ENCODE data around the gene ANO4.

ANO4 gene

DNA sequence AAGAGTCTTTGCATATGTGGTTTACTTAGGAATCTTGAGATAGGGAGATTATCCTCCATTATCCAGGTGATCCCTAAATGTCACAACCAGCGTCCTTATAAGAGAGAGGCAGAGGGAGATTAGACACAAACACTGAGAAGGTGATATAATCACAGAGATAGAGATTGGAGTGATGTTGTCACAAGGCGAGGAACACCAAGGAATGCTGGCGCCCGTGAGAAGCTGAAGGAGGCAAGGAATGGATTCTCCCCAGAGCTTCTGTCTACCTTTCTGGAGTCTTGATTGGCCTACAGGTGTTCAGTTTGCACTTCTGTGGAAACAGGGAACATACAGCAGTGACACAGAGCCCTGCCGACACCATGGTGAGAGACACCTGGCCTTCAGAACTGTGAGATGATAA lies 101.6 kb downstream of the ANO4 start:
- TF ChIP-seq, protein P1, sequence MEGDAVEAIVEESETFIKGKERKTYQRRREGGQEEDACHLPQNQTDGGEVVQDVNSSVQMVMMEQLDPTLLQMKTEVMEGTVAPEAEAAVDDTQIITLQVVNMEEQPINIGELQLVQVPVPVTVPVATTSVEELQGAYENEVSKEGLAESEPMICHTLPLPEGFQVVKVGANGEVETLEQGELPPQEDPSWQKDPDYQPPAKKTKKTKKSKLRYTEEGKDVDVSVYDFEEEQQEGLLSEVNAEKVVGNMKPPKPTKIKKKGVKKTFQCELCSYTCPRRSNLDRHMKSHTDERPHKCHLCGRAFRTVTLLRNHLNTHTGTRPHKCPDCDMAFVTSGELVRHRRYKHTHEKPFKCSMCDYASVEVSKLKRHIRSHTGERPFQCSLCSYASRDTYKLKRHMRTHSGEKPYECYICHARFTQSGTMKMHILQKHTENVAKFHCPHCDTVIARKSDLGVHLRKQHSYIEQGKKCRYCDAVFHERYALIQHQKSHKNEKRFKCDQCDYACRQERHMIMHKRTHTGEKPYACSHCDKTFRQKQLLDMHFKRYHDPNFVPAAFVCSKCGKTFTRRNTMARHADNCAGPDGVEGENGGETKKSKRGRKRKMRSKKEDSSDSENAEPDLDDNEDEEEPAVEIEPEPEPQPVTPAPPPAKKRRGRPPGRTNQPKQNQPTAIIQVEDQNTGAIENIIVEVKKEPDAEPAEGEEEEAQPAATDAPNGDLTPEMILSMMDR (IDR thresholded peaks at IDR 0.05; ENCODE audit: low read depth, low read length) = no peak
- DNase-seq (ENCODE audit: extremely low read depth, low read depth) = no peak

DNA sequence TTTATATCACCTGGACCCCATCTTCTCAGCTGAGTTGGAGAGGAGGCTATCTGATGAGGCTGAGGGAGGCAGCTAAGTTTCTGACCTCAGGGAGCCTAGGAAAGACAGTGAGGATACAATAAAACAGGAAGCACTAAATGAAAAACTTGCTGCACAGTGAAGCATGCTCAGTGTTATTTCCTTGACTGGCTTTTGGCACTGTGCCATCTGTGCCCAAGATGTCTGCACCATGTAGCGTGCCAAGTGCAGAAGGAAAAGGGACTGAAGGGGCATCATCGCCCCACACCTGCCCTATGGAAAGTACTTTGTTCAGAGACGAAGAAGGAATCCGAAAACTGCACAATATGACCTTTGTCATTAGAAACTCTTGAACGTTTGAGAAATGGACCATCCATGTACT lies 102.7 kb downstream of the ANO4 start:
- DNase-seq (ENCODE audit: extremely low read depth, low read depth) = no peak
- TF ChIP-seq, protein P1 (IDR thresholded peaks at IDR 0.05; ENCODE audit: low read depth, low read length) = no peak

DNA sequence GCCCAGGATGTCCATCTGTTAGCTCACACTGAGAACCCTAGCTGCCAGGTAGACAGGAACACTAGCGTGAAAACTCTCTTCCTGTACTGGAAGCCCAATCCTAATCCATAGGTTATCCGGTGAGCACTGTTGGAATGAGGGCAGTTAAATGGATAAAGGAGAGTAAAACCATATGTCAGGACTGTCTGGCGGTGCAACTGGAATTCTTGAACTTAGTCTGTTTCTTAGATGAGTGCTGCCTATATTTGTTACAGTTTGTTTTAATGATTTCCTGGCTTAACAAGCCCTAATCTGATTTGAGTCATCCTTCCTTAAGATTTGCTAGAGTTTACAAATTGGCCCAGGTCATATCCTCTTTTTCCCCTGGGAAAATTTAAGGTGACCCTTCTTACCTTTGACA lies 104.7 kb downstream of the ANO4 start:
- no peak for DNase-seq (ENCODE audit: extremely low read depth, low read depth)

DNA sequence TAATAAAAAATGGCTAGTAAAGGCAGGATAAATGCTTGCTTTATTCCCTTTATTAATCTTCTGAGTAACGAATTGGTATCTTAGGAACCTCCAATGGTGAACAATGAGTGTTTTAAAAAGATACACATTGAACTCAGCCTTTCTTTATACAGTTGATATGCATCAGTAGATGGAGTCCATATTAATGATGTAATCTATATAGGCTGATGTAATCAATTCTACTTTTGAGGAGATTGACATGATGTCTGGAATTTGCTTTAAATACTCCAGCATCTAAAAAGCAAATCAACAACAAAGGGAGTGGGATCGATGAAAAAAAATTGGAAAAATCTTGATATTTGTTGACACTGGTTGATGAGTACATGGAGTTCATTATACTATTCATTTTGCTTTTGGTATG lies 106.2 kb downstream of the ANO4 start:
- TF ChIP-seq, protein P1 (IDR thresholded peaks at IDR 0.05; ENCODE audit: low read depth, low read length) = no peak
- DNase-seq (ENCODE audit: extremely low read depth, low read depth) = no peak

More for the DNA sequence above, 104.7 kb downstream of the ANO4 start:
- TF ChIP-seq, protein P1 (IDR thresholded peaks at IDR 0.05; ENCODE audit: low read depth, low read length) = no peak

DNA sequence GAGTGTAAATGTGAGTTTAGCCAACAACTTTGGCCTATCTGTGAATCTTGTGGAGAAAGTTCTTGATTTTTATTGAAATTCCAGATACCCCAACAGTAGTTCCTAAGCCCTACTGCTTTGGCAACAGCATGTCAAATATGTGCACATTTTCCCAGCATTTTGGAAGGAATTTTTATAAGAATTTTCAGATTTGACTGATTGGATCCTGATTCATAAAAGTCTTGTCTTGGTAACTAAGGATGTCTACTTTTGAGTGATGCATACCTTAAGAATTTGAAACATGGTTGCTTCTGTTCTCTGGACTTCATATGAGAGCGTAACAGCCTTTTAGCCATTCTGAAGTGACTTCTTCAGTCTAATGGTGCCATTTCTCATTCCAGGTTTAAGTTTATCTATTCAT lies 106.7 kb downstream of the ANO4 start:
- no peak for DNase-seq (ENCODE audit: extremely low read depth, low read depth)
- TF ChIP-seq, protein P1 (IDR thresholded peaks at IDR 0.05; ENCODE audit: low read depth, low read length) = no peak

DNA sequence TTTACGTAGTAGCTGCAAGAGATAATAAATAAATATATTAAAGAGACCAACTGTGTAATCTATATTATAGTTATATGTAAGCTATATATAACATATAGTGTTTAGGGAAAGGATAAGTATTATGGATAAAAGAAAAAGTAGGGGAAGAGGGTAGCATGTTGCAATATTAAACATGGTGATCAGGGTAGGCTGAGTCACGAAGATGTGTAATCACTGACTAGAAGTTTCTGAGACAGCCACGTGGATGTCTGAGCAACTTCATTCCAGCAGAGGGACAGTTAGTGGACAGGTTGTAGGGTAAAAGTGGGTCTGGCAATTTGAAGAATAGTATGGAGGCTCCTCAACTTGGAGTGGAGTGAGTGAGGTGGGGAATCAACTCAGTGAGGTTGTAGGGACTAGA lies 109.7 kb downstream of the ANO4 start:
- TF ChIP-seq, protein P1 (IDR thresholded peaks at IDR 0.05; ENCODE audit: low read depth, low read length) = no peak

DNA sequence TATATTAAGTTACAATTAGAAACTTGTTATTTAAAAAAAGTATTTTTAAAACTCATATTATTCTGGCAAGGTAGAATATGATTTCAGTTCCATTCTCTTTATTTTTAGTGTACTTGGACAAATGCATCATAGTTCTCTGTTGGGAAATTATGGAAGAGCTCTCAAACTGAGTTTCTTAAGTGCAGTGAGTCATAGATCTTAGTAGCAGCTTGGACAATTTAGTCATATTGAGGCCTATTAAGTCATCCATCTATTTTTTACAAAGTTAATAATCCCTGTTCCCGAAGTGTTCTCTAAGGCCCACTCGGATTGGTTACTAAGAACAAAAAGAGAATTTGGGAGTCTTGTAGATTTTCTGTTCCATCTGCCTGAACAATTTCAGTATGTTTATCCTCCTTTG lies 113.9 kb downstream of the ANO4 start:
- TF ChIP-seq, protein P1 (IDR thresholded peaks at IDR 0.05; ENCODE audit: low read depth, low read length) = no peak
- no peak for DNase-seq (ENCODE audit: extremely low read depth, low read depth)

More for the DNA sequence above, 109.7 kb downstream of the ANO4 start:
- no peak for DNase-seq (ENCODE audit: extremely low read depth, low read depth)

Measured in AG09319 (cell line).